ENCODE data around the gene ALDH7A1.
"Not testable (repeated sequence)": the region's sequence is repeated elsewhere in the genome, so short reads cannot be mapped to it uniquely, and the experiment has no call there.

Gene ALDH7A1

GRCh38 chr5:126594748-126595485 lies at the start of gene ALDH7A1:
TSS of gene ALDH7A1 (minus strand) at chr5:126595219. CDS start at chr5:126595198, 21 bp downstream.
- no peak for DNase-seq (ENCODE audit: low read depth in 2 of 2)

- DNase-seq (ENCODE audit: low read depth in 2 of 2), result no peak
Measured at GRCh38 chr5:126641387-126641786, 46.4 kb upstream of the ALDH7A1 start.

GRCh38 chr5:126640866-126641265 lies 45.8 kb upstream of the ALDH7A1 start:
- no peak for DNase-seq (ENCODE audit: low read depth in 2 of 2)

GRCh38 chr5:126636956-126637355 lies 41.9 kb upstream of the ALDH7A1 start:
- DNase-seq (ENCODE audit: low read depth in 2 of 2), result no peak

GRCh38 chr5:126635585-126635984 lies 40.6 kb upstream of the ALDH7A1 start:
- no peak for DNase-seq (ENCODE audit: low read depth in 2 of 2)

GRCh38 chr5:126633552-126633951 lies 38.5 kb upstream of the ALDH7A1 start:
- DNase-seq (ENCODE audit: low read depth in 2 of 2), result no peak

- no peak for DNase-seq (ENCODE audit: low read depth in 2 of 2)
Measured at GRCh38 chr5:126631920-126632319, 36.9 kb upstream of the ALDH7A1 start.

GRCh38 chr5:126628102-126628501 lies 33.1 kb upstream of the ALDH7A1 start:
- DNase-seq (ENCODE audit: low read depth in 2 of 2), result no peak

- no peak for DNase-seq (ENCODE audit: low read depth in 2 of 2)
Measured at GRCh38 chr5:126624534-126624933, 29.5 kb upstream of the ALDH7A1 start.

- DNase-seq (ENCODE audit: low read depth in 2 of 2), result no peak
Measured at GRCh38 chr5:126619781-126620180, 24.8 kb upstream of the ALDH7A1 start.

- not testable (repeated sequence) for DNase-seq (ENCODE audit: low read depth in 2 of 2)
Measured at GRCh38 chr5:126617603-126618002, 22.6 kb upstream of the ALDH7A1 start.

- no peak for DNase-seq (ENCODE audit: low read depth in 2 of 2)
Measured at GRCh38 chr5:126615286-126615685, 20.3 kb upstream of the ALDH7A1 start.

GRCh38 chr5:126613941-126614592 lies 19.0 kb upstream of the ALDH7A1 start:
- no peak for DNase-seq (ENCODE audit: low read depth in 2 of 2)

- DNase-seq (ENCODE audit: low read depth in 2 of 2), result no peak
Measured at GRCh38 chr5:126610616-126611015, 15.6 kb upstream of the ALDH7A1 start.

- DNase-seq (ENCODE audit: low read depth in 2 of 2), result no peak
Measured at GRCh38 chr5:126610160-126610559, 15.1 kb upstream of the ALDH7A1 start.

GRCh38 chr5:126605525-126605924 lies 10.5 kb upstream of the ALDH7A1 start:
- no peak for DNase-seq (ENCODE audit: low read depth in 2 of 2)

- no peak for DNase-seq (ENCODE audit: low read depth in 2 of 2)
Measured at GRCh38 chr5:126603402-126603991, 8.5 kb upstream of the ALDH7A1 start.

GRCh38 chr5:126600631-126601511 lies 5.9 kb upstream of the ALDH7A1 start, which contains the start of gene PHAX:
TSS of gene PHAX (plus strand) at chr5:126600947. CDS start at chr5:126600963, 16 bp downstream.
- DNase-seq (ENCODE audit: low read depth in 2 of 2), result peak; percentile 40 to 55

GRCh38 chr5:126599971-126600630 lies 5.1 kb upstream of the ALDH7A1 start:
- not testable (repeated sequence) for DNase-seq (ENCODE audit: low read depth in 2 of 2)

- no peak for DNase-seq (ENCODE audit: low read depth in 2 of 2)
Measured at GRCh38 chr5:126599499-126599898, 4.5 kb upstream of the ALDH7A1 start.

- no peak for DNase-seq (ENCODE audit: low read depth in 2 of 2)
Measured at GRCh38 chr5:126597156-126597555, 2.1 kb upstream of the ALDH7A1 start.

Data from stimulated activated CD8-positive, alpha-beta memory T cell treated with anti-CD3 and anti-CD28 coated beads, Interleukin-15, amount 100 ng/mL, for 4 hours (primary cell).